Activated CD4-positive, CD25-positive, alpha-beta regulatory T cell treated with anti-CD3 and anti-CD28 coated beads, Interleukin-2, amount 50 U/mL, for 72 hours (primary cell): ENCODE results near the gene DKK1.

Source experiments
- DNase-seq: peaks from one replicate; pipeline ENCODE4 v3.0.0; 2021

DKK1 gene

GRCh38 chr10:52313933-52314821 is at the start of gene DKK1:
Gene DKK1, plus strand, starts transcription at chr10:52314281. Its CDS starts 154 bp downstream, at chr10:52314435.
- DNase-seq: no peak

- no peak for DNase-seq
Measured at GRCh38 chr10:52265131-52265926, 48.8 kb upstream of the DKK1 start.

- no peak for DNase-seq
Measured at GRCh38 chr10:52266858-52267257, 47.2 kb upstream of the DKK1 start.

GRCh38 chr10:52268790-52269189 is 45.3 kb upstream of the DKK1 start:
- no peak for DNase-seq

GRCh38 chr10:52269233-52269632 is 44.8 kb upstream of the DKK1 start:
- no peak for DNase-seq

GRCh38 chr10:52276163-52276562 is 37.9 kb upstream of the DKK1 start:
- DNase-seq: no peak

GRCh38 chr10:52276986-52277385 is 37.1 kb upstream of the DKK1 start:
- no peak for DNase-seq

- DNase-seq: no peak
Measured at GRCh38 chr10:52279546-52279945, 34.5 kb upstream of the DKK1 start.

- no peak for DNase-seq
Measured at GRCh38 chr10:52280051-52280450, 34.0 kb upstream of the DKK1 start.

- DNase-seq: no peak
Measured at GRCh38 chr10:52283174-52283573, 30.9 kb upstream of the DKK1 start.

- DNase-seq: no peak
Measured at GRCh38 chr10:52284416-52285013, 29.6 kb upstream of the DKK1 start.

GRCh38 chr10:52287866-52288265 is 26.2 kb upstream of the DKK1 start:
- DNase-seq: no peak

GRCh38 chr10:52297747-52298146 is 16.3 kb upstream of the DKK1 start:
- no peak for DNase-seq

GRCh38 chr10:52300599-52301277 is 13.3 kb upstream of the DKK1 start:
- DNase-seq: no peak

GRCh38 chr10:52308251-52309031 is 5.6 kb upstream of the DKK1 start:
- no peak for DNase-seq

GRCh38 chr10:52312942-52313255 is 1.2 kb upstream of the DKK1 start:
- no peak for DNase-seq

- no peak for DNase-seq
Measured at GRCh38 chr10:52313256-52313932, 687 bp upstream of the DKK1 start.

- no peak for DNase-seq
Measured at GRCh38 chr10:52314822-52315552, 906 bp downstream of the DKK1 start.

- no peak for DNase-seq
Measured at GRCh38 chr10:52316001-52316400, 1.9 kb downstream of the DKK1 start.

- no peak for DNase-seq
Measured at GRCh38 chr10:52316500-52316899, 2.4 kb downstream of the DKK1 start.

- DNase-seq: no peak
Measured at GRCh38 chr10:52318136-52318701, 4.1 kb downstream of the DKK1 start.
